Measurements from ENCODE around the gene KRT81.

KRT81 gene

GRCh38 chr12:52324153-52324444 lies 32.8 kb upstream of the KRT81 start:
- no peak for DNase-seq (ENCODE audit: extremely low spot score)
- ChIA-PET POLR2A (no interaction called here), CTCF (no interaction called here)
- no peak for TF ChIP-seq TARDBP (IDR thresholded peaks at IDR 0.05)
- no peak for TF ChIP-seq SUZ12 (IDR thresholded peaks at IDR 0.05)
- no peak for TF ChIP-seq ARNT (IDR thresholded peaks at IDR 0.05)
- TF ChIP-seq PKNOX1 (IDR thresholded peaks at IDR 0.05) = no peak
- no peak for TF ChIP-seq BHLHE40 (IDR thresholded peaks at IDR 0.05; ENCODE audit: borderline replicate concordance)
- TF ChIP-seq NFRKB (IDR thresholded peaks at IDR 0.05) = no peak
- no peak for TF ChIP-seq L3MBTL2 (conservative IDR thresholded peaks at IDR 0.05)
- no peak for TF ChIP-seq FOXA1 (IDR thresholded peaks at IDR 0.05)
- no peak for TF ChIP-seq SP1 (IDR thresholded peaks at IDR 0.05)
- TF ChIP-seq LEF1 (IDR thresholded peaks at IDR 0.05; ENCODE audit: borderline replicate concordance) = no peak
- no peak for TF ChIP-seq CTBP1 (IDR thresholded peaks at IDR 0.05; ENCODE audit: borderline replicate concordance)
- TF ChIP-seq FOXK2 (IDR thresholded peaks at IDR 0.05) = no peak
- TF ChIP-seq ELF4 (IDR thresholded peaks at IDR 0.05) = no peak

DNA sequence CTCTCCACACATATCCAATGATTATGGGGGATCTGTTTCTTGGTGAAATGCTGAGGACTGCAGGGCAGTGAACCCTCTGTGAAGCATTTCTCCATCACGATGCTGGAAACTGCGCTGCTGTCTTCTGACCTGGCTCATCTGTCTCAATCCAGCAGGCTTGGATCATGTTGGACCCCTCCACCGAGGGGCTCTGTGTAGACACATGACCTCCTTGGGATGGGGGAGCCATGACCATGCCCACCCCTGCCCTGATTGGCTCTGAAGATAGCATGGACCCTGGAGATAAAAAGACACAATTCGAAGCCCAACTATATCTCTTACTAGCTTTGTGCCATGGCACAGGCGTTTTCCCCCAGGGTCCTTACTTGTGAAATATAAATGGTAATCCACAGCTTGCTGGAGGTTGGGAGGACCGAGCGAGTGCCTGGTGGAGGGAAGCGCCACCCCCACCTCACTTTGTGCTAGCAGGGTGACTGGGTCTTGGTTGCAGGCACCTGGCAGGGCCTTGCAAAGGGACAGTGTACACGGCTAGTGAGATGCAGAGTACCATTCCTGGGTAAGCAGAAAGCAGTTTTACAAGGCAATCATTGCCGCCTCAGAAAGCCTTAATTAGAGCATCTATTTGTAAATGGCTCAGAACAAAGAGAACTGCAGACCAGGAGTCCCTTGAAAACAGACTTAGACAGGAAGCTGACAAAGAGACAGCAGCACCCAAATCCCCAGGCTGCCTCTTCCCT lies 32.2 kb upstream of the KRT81 start:
- no peak for DNase-seq (ENCODE audit: extremely low spot score)
- ChIA-PET CTCF (no interaction called here), POLR2A (no interaction called here)
- no peak for TF ChIP-seq PKNOX1 (IDR thresholded peaks at IDR 0.05)
- TF ChIP-seq LEF1 (IDR thresholded peaks at IDR 0.05; ENCODE audit: borderline replicate concordance) = no peak
- no peak for TF ChIP-seq FOXA1 (IDR thresholded peaks at IDR 0.05)
- no peak for TF ChIP-seq SUZ12 (IDR thresholded peaks at IDR 0.05)
- no peak for TF ChIP-seq CTBP1 (IDR thresholded peaks at IDR 0.05; ENCODE audit: borderline replicate concordance)
- no peak for TF ChIP-seq L3MBTL2 (conservative IDR thresholded peaks at IDR 0.05)
- TF ChIP-seq BHLHE40 (IDR thresholded peaks at IDR 0.05; ENCODE audit: borderline replicate concordance) = no peak

GRCh38 chr12:52323001-52323400 lies 31.7 kb upstream of the KRT81 start:
- no peak for DNase-seq (ENCODE audit: extremely low spot score)
- TF ChIP-seq ELF4 (IDR thresholded peaks at IDR 0.05) (no peak), CTBP1 (IDR thresholded peaks at IDR 0.05; ENCODE audit: borderline replicate concordance) (no peak), FOXM1 (IDR thresholded peaks at IDR 0.05; ENCODE audit: borderline replicate concordance) (no peak), HDGF (IDR thresholded peaks at IDR 0.05; ENCODE audit: borderline replicate concordance) (no peak), ZNF384 (IDR thresholded peaks at IDR 0.05) (no peak), NFRKB (IDR thresholded peaks at IDR 0.05) (no peak), BHLHE40 (IDR thresholded peaks at IDR 0.05; ENCODE audit: borderline replicate concordance) (no peak)
- POLR2A ChIA-PET = no interaction called here
- CTCF ChIA-PET = no interaction called here

DNA sequence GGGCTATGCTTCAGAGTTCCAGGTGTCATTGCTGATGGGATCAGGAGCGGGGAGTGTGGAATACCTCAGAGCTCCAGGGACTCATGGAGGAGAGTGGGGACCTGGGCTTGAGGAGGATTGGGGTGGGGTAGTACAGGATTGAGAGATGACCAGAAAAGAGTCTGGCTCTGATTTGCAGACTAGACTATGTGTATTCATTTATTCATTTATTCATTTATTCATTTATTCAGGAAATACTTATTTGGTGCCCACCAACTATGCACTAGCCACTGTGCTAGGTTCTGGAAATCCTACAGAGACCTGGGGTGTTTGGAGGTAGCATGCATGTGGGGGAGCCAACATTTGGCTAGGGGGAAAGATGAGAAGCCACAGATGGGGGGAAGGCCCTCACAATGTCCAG lies 30.7 kb upstream of the KRT81 start:
- ChIA-PET POLR2A (no interaction called here), CTCF (no interaction called here)
- DNase-seq (ENCODE audit: extremely low spot score) = no peak
- TF ChIP-seq NFRKB (IDR thresholded peaks at IDR 0.05) (no peak), PKNOX1 (IDR thresholded peaks at IDR 0.05) (no peak), ZNF384 (IDR thresholded peaks at IDR 0.05) (no peak), LEF1 (IDR thresholded peaks at IDR 0.05; ENCODE audit: borderline replicate concordance) (no peak), SP1 (IDR thresholded peaks at IDR 0.05) (no peak), FOXA1 (IDR thresholded peaks at IDR 0.05) (no peak), HDGF (IDR thresholded peaks at IDR 0.05; ENCODE audit: borderline replicate concordance) (no peak), TARDBP (IDR thresholded peaks at IDR 0.05) (no peak), L3MBTL2 (conservative IDR thresholded peaks at IDR 0.05) (no peak), FOXK2 (IDR thresholded peaks at IDR 0.05) (no peak), FOXM1 (IDR thresholded peaks at IDR 0.05; ENCODE audit: borderline replicate concordance) (no peak), CTBP1 (IDR thresholded peaks at IDR 0.05; ENCODE audit: borderline replicate concordance) (no peak), BHLHE40 (IDR thresholded peaks at IDR 0.05; ENCODE audit: borderline replicate concordance) (no peak), ELF4 (IDR thresholded peaks at IDR 0.05) (no peak), ARNT (IDR thresholded peaks at IDR 0.05) (no peak), SUZ12 (IDR thresholded peaks at IDR 0.05) (no peak)

DNA sequence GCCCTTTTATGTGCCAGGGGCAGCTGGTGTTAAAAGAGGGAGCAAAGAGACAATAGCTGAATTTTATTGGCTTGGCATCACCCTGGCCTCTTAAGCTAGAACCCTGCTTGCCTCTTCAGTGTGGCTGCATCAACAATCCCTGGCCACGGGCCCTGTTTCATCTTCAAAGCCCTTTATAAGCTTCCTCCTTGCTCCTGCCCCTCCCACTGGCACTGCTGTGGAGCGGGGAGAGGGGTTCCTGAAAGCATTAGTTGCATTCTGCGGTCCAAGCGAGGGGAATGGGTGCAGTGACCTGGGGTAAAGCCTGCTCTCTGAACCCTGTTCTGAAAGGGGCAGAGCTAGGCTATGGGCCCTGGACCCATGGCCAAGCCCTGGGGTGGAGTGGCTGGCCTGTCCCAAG lies 30.1 kb upstream of the KRT81 start:
- POLR2A ChIA-PET = no interaction called here
- CTCF ChIA-PET = no interaction called here
- no peak for DNase-seq (ENCODE audit: extremely low spot score)
- TF ChIP-seq FOXM1 (IDR thresholded peaks at IDR 0.05; ENCODE audit: borderline replicate concordance) (no peak), CTBP1 (IDR thresholded peaks at IDR 0.05; ENCODE audit: borderline replicate concordance) (no peak), ZNF384 (IDR thresholded peaks at IDR 0.05) (no peak), FOXA1 (IDR thresholded peaks at IDR 0.05) (no peak), BHLHE40 (IDR thresholded peaks at IDR 0.05; ENCODE audit: borderline replicate concordance) (no peak), LEF1 (IDR thresholded peaks at IDR 0.05; ENCODE audit: borderline replicate concordance) (no peak)

DNA sequence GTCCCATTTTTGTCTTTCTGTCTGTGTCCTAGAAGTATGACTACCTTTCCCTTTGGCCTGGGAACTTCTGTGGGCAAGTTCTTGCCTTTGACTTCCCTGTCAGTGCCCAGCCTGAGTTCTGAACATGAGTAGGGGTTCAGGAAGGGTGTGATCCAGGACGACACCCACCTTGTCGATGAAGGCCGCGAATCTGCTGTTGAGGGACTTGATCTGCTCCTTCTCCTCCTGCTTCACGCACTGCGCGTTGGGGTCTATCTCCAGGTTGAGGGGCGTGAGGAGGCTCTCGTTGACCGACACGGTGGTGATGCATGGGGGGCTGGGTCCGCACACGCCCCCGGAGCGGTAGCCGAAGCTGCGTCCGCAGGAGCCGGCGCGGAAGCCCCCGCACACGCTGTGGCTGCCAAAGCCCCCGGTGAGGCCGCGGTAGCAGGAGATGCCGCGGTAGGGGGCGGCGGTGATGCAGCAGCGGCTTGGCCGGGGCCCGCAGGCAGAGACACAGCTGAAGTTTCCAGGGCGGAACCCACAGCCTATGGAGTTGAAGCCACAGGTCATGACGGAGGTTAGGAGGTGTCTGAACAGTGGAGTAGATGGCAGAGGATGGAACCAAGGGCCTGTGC lies 29.6 kb upstream of the KRT81 start, which contains the start of gene KRT83:
Gene KRT83, minus strand, starts transcription at position 615 of the 617 bp plus-strand sequence. Its CDS starts 63 bp downstream, at position 552.
- POLR2A ChIA-PET = no interaction called here
- TF ChIP-seq PKNOX1 (IDR thresholded peaks at IDR 0.05) (no peak), ARNT (IDR thresholded peaks at IDR 0.05) (no peak), CTBP1 (IDR thresholded peaks at IDR 0.05; ENCODE audit: borderline replicate concordance) (no peak), FOXK2 (IDR thresholded peaks at IDR 0.05) (no peak), NFRKB (IDR thresholded peaks at IDR 0.05) (no peak), HDGF (IDR thresholded peaks at IDR 0.05; ENCODE audit: borderline replicate concordance) (no peak), ELF4 (IDR thresholded peaks at IDR 0.05) (no peak), FOXM1 (IDR thresholded peaks at IDR 0.05; ENCODE audit: borderline replicate concordance) (no peak), FOXA1 (IDR thresholded peaks at IDR 0.05) (no peak), SUZ12 (IDR thresholded peaks at IDR 0.05) (no peak), TARDBP (IDR thresholded peaks at IDR 0.05) (no peak), BHLHE40 (IDR thresholded peaks at IDR 0.05; ENCODE audit: borderline replicate concordance) (no peak), SP1 (IDR thresholded peaks at IDR 0.05) (no peak)
- DNase-seq (ENCODE audit: extremely low spot score) = no peak
- CTCF ChIA-PET = no interaction called here

Data from HEK293T (cell line).